ENCODE data around the gene ZIC2.

The ZIC2 gene

GRCh38 chr13:99971576-99972189 lies 9.9 kb upstream of the ZIC2 start, which contains the start of gene ZIC5:
TSS of gene ZIC5 (minus strand) at chr13:99971767. CDS start at chr13:99971603, 164 bp downstream.
- DNase-seq (ENCODE audit: low read depth) = no peak
- H3K4me3 ChIP-seq (ENCODE audit: low read depth, low read length) = peak within 1 kb of the TSS; percentile 38
- TF ChIP-seq POLR2A (IDR thresholded peaks at IDR 0.05; ENCODE audit: extremely low read depth, insufficient read length) = no peak
- no peak for TF ChIP-seq MYC (IDR thresholded peaks at IDR 0.05; ENCODE audit: low read depth, low read length)
- TF ChIP-seq MAX (IDR thresholded peaks at IDR 0.05; ENCODE audit: low read depth, low read length) = no peak; the same call in 1 of the 2 replicates
- TF ChIP-seq CTCF (IDR thresholded peaks at IDR 0.05; ENCODE audit: low read depth, low read length) = no peak

- no peak for DNase-seq (ENCODE audit: low read depth)
- H3K4me3 ChIP-seq (ENCODE audit: low read depth, low read length) = no peak overlapping the region
- TF ChIP-seq POLR2A (IDR thresholded peaks at IDR 0.05; ENCODE audit: extremely low read depth, insufficient read length) = no peak
Observed at GRCh38 chr13:99972190-99972731, 9.3 kb upstream of the ZIC2 start.

GRCh38 chr13:99973163-99973807 lies 8.3 kb upstream of the ZIC2 start:
- DNase-seq (ENCODE audit: low read depth) = no peak
- TF ChIP-seq CTCF (IDR thresholded peaks at IDR 0.05; ENCODE audit: low read depth, low read length) (no peak), MAX (IDR thresholded peaks at IDR 0.05; ENCODE audit: low read depth, low read length) (no peak)
- no peak overlapping the region for H3K4me3 ChIP-seq (ENCODE audit: low read depth, low read length)

- TF ChIP-seq POLR2A (IDR thresholded peaks at IDR 0.05; ENCODE audit: extremely low read depth, insufficient read length) (no peak), MYC (IDR thresholded peaks at IDR 0.05; ENCODE audit: low read depth, low read length) (no peak), CTCF (IDR thresholded peaks at IDR 0.05; ENCODE audit: low read depth, low read length) (no peak), MAX (IDR thresholded peaks at IDR 0.05; ENCODE audit: low read depth, low read length) (no peak)
- no peak for DNase-seq (ENCODE audit: low read depth)
- H3K4me3 ChIP-seq (ENCODE audit: low read depth, low read length) = no peak overlapping the region
Observed at GRCh38 chr13:99973808-99974185, 7.8 kb upstream of the ZIC2 start.

GRCh38 chr13:99974296-99974938 lies 7.2 kb upstream of the ZIC2 start:
- DNase-seq (ENCODE audit: low read depth) = no peak
- TF ChIP-seq MYC (IDR thresholded peaks at IDR 0.05; ENCODE audit: low read depth, low read length) = no peak
- no peak for TF ChIP-seq MAX (IDR thresholded peaks at IDR 0.05; ENCODE audit: low read depth, low read length)
- no peak for TF ChIP-seq CTCF (IDR thresholded peaks at IDR 0.05; ENCODE audit: low read depth, low read length)
- TF ChIP-seq POLR2A (IDR thresholded peaks at IDR 0.05; ENCODE audit: extremely low read depth, insufficient read length) = no peak
- no peak overlapping the region for H3K4me3 ChIP-seq (ENCODE audit: low read depth, low read length)

- DNase-seq (ENCODE audit: low read depth) = no peak
- TF ChIP-seq MYC (IDR thresholded peaks at IDR 0.05; ENCODE audit: low read depth, low read length) (no peak), POLR2A (IDR thresholded peaks at IDR 0.05; ENCODE audit: extremely low read depth, insufficient read length) (no peak), MAX (IDR thresholded peaks at IDR 0.05; ENCODE audit: low read depth, low read length) (no peak), CTCF (IDR thresholded peaks at IDR 0.05; ENCODE audit: low read depth, low read length) (no peak)
- no peak overlapping the region for H3K4me3 ChIP-seq (ENCODE audit: low read depth, low read length)
Observed at GRCh38 chr13:99974939-99975561, 6.5 kb upstream of the ZIC2 start.

Data from NB4 (cell line).